Activated CD8-positive, alpha-beta memory T cell treated with anti-CD3 and anti-CD28 coated beads for 36 hours (primary cell): Measurements from ENCODE around the gene MTMR11. TPM values are rescaled to one million over a fixed set of nuclear protein-coding genes. Genes with fewer than 3 reads are reported as not detected.

Source experiments
- CTCF ChIA-PET: fragments of 350-600 bp; sonication (Branson Sonifier 250); formaldehyde crosslinking; loops from one replicate; lab custom pipeline; 2021; ENCODE audit warnings: antibody characterized with exemption; lab: Charles Lee
- POLR2A ChIA-PET: fragments of 350-600 bp; sonication (Branson Sonifier 250); formaldehyde crosslinking; loops from one replicate; lab custom pipeline; 2021; ENCODE audit warnings: antibody characterized with exemption; lab: Charles Lee
- total RNA-seq, 2 experiments: library from RNA; stranded (reverse); gene quantifications; one replicate each; pipeline ENCODE4 v1.2.3, GENCODE V29; 2021

MTMR11 gene
- total RNA-seq, 2 experiments from 2014 or later, result 1.9 TPM

DNA sequence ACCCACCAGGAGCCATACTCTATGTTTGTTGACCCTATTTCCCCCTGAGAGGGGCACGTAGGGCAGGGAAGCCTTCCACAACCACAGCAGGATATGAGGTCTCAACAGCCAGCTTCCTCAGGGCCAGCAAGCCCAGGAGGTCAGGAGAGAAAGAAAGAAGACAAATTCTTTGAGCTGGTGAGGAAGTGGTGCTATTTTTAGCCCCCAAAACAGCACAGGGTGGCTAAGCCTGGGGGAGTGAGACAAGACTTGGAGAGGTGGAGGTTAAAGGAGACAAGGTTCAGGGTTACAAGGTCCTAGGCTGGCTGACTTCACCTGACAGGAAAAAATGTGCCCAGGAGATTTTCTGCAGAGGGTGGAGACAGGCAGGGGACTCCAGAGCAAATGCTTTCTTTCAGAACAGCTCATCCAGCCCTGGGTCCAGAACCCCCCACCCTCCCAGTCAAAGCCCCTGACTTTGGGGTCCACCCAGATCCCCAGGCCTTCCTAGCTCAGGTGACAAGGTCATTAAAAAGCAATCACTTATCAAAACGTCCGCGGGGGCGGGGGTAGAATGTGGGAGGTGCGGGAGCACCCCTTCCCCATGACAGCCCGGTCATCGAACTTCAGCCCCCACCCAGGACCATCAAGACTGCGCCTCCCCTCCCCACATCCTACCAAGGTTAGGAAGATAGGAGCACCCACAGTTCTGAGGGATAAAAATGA is 20.3 kb downstream of the MTMR11 start:
- ChIA-PET POLR2A (interaction anchor here (1.9 kb wide), 1 partner anchor 29 kb away, joined by 6 read pairs; a partner anchor contains a TSS), CTCF (interaction anchor here (1.3 kb wide), 1 partner anchor 271 kb away, joined by 3 read pairs; no protein-coding TSS in a partner anchor)

- POLR2A ChIA-PET, result interaction anchor here (1.9 kb wide), 1 partner anchor 29 kb away, joined by 6 read pairs; a partner anchor contains a TSS
- CTCF ChIA-PET, result interaction anchor here (0.8 to 1.3 kb wide), 2 partner anchors 254 to 271 kb away, joined by 3 read pairs; no protein-coding TSS in a partner anchor
Observed at GRCh38 chr1:149915429-149916192, 21.1 kb downstream of the MTMR11 start.

GRCh38 chr1:149914545-149914944 is 22.1 kb downstream of the MTMR11 start:
- POLR2A ChIA-PET, result no interaction called here

DNA sequence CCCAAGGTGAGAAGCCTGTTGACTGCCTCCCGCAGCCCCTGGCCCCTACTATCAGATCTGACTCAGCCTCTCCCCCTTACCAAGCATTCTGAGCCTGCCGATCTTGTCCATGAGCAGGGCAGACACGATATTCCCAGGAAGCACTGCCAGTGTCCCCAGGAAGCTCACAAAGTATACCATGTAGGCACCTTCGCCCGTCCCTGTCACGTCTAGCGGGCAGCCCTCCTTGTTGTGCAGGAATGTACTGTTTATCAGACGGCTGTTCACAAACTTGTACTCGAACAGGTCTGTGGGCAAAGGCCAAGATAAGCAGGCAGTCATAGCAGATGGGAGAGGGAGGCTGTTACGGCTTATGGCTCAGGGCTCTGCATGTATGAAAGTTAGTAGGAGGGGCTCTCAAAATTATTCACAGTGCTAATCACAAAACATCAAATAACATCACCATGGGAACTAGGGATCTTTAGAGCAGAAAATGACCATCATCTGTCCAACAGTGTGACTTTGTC is 30.1 kb downstream of the MTMR11 start:
- ChIA-PET POLR2A (interaction anchor here (0.6 kb wide), 1 partner anchor 329 kb away, joined by 3 read pairs; no protein-coding TSS in a partner anchor), CTCF (no interaction called here)

More at GRCh38 chr1:149914545-149914944, 22.1 kb downstream of the MTMR11 start:
- CTCF ChIA-PET, result interaction anchor here (0.8 kb wide), 1 partner anchor 255 kb away, joined by 3 read pairs; no protein-coding TSS in a partner anchor

- POLR2A ChIA-PET, result no interaction called here
- CTCF ChIA-PET, result interaction anchor here (0.6 kb wide), 1 partner anchor 15 kb away, joined by 3 read pairs; no protein-coding TSS in a partner anchor
Observed at GRCh38 chr1:149903836-149904491, 32.7 kb downstream of the MTMR11 start.

GRCh38 chr1:149899460-149900284 is 37.0 kb downstream of the MTMR11 start, which contains the start of gene BOLA1:
Gene BOLA1, plus strand, starts transcription at chr1:149899568. Its CDS starts 492 bp downstream, at chr1:149900060.
- ChIA-PET CTCF (interaction anchor here (1.1 to 1.2 kb wide), 2 partner anchors 13 to 39 kb away, joined by 3 read pairs; a partner anchor contains a TSS), POLR2A (interaction anchor here (0.7 to 2.5 kb wide), 4 partner anchors 9 to 45 kb away, joined by 4 to 22 read pairs (median 4); a partner anchor contains a TSS)

DNA sequence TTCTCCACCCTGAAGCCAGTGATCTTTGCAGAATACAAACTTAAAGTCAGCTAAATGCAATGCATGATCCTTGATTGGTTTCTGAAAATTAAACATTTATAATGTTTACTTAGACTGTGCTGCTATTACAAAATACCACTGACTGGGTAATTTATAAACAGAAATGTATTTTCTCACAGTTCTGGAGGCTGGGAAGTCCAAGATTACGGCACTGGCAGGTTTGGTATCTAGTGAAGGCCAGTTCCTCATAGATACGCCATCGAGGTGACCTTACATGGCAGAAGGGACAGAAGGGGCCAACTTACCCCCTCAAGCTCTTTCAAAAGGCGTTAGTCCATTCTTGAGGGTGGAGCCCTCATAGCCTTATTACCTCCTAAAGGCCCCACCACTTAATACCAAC is 40.1 kb downstream of the MTMR11 start:
- ChIA-PET POLR2A (no interaction called here), CTCF (interaction anchor here (1.7 kb wide), 1 partner anchor 8 kb away, joined by 5 read pairs; a partner anchor contains a TSS)

GRCh38 chr1:149888999-149889289 is 47.7 kb downstream of the MTMR11 start:
- ChIA-PET CTCF (interaction anchor here (0.6 to 1.8 kb wide), 5 partner anchors 8 to 298 kb away, joined by 3 to 7 read pairs (median 3); no protein-coding TSS in a partner anchor), POLR2A (interaction anchor here (1.5 to 3.6 kb wide), 3 partner anchors 10 to 345 kb away, joined by 3 to 22 read pairs (median 6); partner anchors contain the start of gene BOLA1)

DNA sequence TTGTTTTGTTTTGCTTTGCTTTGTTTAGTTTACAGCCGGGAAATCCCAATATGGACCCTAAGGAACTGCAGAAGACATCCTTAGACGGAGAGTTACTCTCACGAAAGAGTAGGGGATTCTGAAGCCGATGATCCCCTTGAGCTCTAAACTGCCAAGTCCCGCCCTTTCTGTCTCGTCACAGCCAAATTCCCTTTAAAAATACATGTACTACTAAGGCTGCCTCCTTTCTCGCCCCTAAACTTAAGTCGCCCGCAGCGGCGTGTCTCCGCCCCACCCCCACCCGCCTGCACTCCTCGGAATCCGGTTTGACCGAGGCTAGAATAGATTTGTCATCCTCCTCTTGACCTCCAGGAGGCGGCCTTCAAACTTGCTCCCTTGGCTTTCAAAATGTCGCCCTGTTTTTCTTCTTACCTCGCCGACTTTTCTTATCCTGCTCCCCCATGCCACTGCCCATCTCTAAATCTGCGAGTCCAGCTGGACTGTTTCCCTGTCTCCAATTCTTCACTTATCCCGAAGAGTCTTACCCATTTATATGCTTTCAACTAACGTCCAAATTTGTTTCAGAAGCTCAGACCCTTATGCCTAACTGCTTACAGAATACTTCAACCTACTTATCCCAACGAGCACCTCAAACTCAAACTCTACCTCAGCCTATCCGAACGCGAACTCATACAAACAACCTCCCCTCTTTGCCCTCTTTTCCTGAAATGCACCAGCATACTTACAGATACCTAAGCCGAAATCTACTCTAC is 48.3 kb downstream of the MTMR11 start:
- ChIA-PET POLR2A (interaction anchor here (1.0 to 4.8 kb wide), 14 partner anchors 11 to 381 kb away, joined by 3 to 75 read pairs (median 6); partner anchors contain the start of genes APH1A, BOLA1, OTUD7B and VPS45), CTCF (interaction anchor here (0.6 to 2.5 kb wide), 8 partner anchors 8 to 299 kb away, joined by 3 to 8 read pairs (median 3); partner anchors contain the start of gene SF3B4)

DNA sequence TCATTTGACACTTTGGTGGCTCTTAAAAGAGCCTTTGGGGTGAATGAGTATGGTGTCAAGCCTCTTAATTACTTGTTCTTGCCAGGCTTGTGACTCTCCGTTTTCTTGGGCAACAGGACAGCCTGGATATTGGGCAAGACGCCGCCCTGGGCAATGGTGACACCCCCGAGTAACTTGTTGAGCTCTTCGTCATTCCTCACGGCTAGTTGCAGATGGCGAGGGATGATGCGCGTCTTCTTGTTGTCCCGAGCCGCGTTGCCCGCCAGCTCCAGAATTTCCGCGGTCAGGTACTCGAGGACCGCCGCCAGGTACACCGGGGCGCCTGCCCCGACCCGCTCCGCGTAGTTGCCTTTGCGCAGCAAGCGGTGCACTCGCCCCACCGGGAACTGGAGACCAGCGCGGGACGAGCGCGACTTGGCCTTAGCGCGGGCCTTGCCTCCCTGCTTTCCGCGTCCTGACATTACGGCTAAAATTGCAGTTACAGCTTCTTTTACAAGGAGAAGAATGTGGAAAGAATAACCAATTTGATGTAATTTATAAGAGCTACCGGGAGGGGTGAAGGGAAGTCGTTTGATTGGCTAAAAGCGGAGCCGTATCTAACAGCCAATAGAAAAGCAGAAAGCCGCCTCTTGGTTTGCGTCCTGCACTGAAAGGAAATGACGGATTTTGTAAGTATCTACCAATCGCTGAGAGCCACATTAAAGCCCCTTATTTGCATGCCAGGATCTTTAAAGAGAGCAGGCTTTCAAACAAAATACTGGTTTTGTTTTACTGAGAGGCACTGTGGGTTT is 49.0 kb downstream of the MTMR11 start:
- ChIA-PET CTCF (interaction anchor here (0.8 to 2.5 kb wide), 5 partner anchors 9 to 299 kb away, joined by 3 to 8 read pairs (median 5); partner anchors contain the start of gene SF3B4), POLR2A (interaction anchor here (1.0 to 4.8 kb wide), 15 partner anchors 12 to 381 kb away, joined by 3 to 75 read pairs (median 6); partner anchors contain the start of genes APH1A, BOLA1, OTUD7B and VPS45)

DNA sequence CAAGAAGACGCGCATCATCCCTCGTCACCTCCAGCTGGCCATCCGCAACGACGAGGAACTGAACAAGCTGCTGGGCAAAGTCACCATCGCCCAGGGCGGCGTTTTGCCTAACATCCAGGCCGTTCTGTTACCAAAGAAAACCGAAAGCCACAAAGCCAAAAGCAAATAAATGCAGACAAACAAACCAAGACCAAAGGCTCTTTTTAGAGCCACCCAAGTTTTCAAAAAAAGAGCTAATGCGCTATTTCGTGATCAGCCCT is 49.6 kb downstream of the MTMR11 start:
- ChIA-PET POLR2A (interaction anchor here (1.1 to 4.8 kb wide), 11 partner anchors 12 to 382 kb away, joined by 3 to 75 read pairs (median 13); partner anchors contain the start of genes APH1A, BOLA1, OTUD7B and VPS45), CTCF (interaction anchor here (2.5 kb wide), 1 partner anchor 43 kb away, joined by 8 read pairs; no protein-coding TSS in a partner anchor)

DNA sequence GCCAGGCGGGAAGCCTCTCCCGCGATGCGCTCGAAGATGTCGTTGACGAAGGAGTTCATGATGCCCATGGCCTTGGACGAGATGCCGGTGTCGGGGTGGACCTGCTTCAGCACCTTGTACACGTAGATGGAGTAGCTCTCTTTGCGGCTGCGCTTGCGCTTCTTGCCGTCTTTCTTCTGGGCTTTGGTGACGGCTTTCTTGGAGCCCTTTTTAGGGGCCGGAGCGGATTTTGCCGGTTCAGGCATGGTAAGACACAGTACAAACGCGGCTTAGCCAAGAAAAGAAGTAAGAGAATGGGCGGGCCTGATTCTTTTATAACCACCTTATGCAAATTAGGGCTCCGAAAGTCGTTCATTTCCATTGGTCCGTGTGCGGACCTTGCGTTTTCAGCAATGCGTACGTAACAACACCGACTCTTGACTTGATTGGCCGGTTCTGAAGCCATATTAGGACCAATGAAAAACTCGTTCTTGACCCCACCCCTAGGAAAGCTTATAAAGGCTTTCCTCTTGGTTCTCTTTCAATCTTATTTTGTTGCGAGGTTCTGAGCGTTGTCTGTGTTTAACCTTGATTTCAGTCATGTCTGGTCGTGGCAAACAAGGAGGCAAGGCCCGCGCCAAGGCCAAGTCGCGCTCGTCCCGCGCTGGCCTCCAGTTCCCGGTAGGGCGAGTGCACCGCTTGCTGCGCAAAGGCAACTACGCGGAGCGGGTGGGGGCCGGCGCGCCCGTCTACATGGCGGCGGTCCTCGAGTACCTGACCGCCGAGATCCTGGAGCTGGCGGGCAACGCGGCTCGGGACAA is 50.1 kb downstream of the MTMR11 start:
- ChIA-PET CTCF (interaction anchor here (0.7 to 2.5 kb wide), 3 partner anchors 14 to 43 kb away, joined by 3 to 8 read pairs (median 3); no protein-coding TSS in a partner anchor), POLR2A (interaction anchor here (0.5 to 4.8 kb wide), 13 partner anchors 10 to 1655 kb away, joined by 3 to 75 read pairs (median 7); partner anchors contain the start of genes APH1A, BOLA1, OTUD7B and VPS45)

GRCh38 chr1:149886121-149886395 is 50.6 kb downstream of the MTMR11 start:
- POLR2A ChIA-PET, result interaction anchor here (0.5 to 4.8 kb wide), 9 partner anchors 9 to 1656 kb away, joined by 3 to 75 read pairs (median 15); partner anchors contain the start of genes BOLA1, OTUD7B and VPS45
- CTCF ChIA-PET, result interaction anchor here (0.7 to 2.5 kb wide), 3 partner anchors 14 to 42 kb away, joined by 3 to 8 read pairs (median 3); no protein-coding TSS in a partner anchor

DNA sequence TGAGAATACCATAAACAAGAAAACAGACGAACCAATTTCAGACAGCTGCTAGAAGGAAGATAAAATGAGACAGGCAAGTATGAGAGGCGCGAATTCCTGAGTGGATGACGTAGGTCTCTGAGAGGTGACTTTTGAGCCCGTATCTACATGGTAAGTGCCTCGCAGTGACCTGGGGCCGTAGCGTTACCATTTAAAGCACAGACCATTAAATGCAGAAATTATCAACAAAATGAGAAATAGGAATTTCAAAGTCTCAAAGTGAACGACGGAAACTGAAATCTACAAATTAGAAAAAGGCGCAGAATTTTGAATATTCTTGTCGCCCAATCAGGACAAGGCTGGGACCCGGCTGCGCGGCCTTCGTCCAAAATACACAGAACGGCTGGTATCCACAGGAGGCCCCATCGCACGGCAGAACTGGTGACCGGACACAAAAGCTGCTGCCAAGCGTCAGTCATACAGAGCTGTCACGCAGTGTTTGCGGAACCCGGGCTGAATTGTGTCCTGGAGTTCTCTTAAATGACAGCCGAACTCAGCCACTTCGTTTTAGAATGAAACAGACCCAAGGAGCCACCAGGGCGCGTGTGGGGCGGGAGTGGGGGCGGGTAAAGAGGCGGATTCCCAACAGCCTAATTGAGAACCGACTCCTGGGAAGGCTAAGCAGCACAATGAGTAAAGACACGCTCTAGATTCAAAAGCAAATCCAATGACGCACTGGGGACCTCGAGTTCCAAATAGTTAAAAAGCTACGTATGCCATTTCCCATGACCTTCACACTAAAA is 51.1 kb downstream of the MTMR11 start:
- ChIA-PET CTCF (interaction anchor here (0.7 to 1.1 kb wide), 2 partner anchors 15 to 35 kb away, joined by 3 read pairs; no protein-coding TSS in a partner anchor), POLR2A (interaction anchor here (0.5 to 4.8 kb wide), 8 partner anchors 9 to 1656 kb away, joined by 3 to 75 read pairs (median 16); partner anchors contain the start of genes BOLA1, OTUD7B and VPS45)
